ENCODE results near the gene RBAK. TPM values are rescaled to one million over a fixed set of nuclear protein-coding genes. Genes with fewer than 3 reads are reported as not detected.
"Not testable (repeated sequence)": the region's sequence is repeated elsewhere in the genome, so short reads cannot be mapped to it uniquely, and the experiment has no call there.

Gene RBAK
- total RNA-seq, 2 experiments from 2014 or later, result 11.3 to 11.7 TPM

DNA sequence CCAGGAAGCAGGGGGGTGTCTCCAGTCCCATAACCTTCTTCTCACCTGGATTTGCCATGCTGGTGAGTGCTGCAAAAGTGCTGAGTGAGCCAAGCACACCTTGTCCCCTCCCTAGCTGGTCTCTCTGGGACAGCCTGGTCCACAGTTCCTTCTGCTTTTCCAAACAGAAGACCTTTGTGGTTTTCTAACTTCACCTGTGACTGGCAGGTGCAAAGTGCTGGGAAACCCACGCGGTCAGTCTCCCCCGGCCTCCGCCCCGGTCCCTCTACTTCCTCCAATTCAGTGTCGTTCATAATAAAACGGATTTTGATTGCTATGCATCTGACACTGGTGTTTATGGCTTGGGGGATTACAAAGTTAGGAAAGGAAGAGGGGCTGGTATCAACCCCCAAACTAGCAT is 37.1 kb downstream of the RBAK start:
- no peaks in the 10 kb centered on the region for H3K9me3 Mint-ChIP-seq
- H3K4me3 Mint-ChIP-seq, result no peak overlapping the region
- peaks cover 7% of the 10 kb centered on the region for H3K4me1 Mint-ChIP-seq
- H3K36me3 Mint-ChIP-seq, result no peaks in the 10 kb centered on the region
- DNase-seq, result no peak
- H3K27me3 Mint-ChIP-seq, result peaks cover 18% of the 10 kb centered on the region
- no peak overlapping the region for H3K27ac Mint-ChIP-seq

DNA sequence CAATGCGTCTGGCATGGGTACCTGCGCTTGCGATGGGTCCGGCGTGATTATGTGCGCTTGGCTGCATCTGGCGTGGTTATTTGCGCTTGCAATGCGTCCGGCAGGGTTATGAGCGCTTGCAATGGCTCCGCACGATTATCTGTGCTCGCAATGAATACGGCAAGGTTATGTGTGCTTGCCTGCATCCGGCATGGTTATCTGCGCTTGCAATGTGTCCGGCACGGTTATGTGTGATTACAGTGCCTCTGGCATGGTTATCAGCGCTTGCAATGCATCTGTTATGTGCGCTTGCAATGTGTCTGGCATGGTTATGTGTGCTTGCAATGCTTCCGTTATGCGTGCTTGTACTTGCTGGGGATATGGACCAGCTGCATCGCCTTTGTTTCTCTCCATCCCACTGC is 37.7 kb downstream of the RBAK start:
- H3K4me3 Mint-ChIP-seq, result no peak overlapping the region
- H3K27me3 Mint-ChIP-seq, result peaks cover 14% of the 10 kb centered on the region
- H3K4me1 Mint-ChIP-seq, result peaks cover 3% of the 10 kb centered on the region
- no peak overlapping the region for H3K27ac Mint-ChIP-seq
- DNase-seq, result no peak
- H3K36me3 Mint-ChIP-seq, result no peaks in the 10 kb centered on the region
- H3K9me3 Mint-ChIP-seq, result no peaks in the 10 kb centered on the region

DNA sequence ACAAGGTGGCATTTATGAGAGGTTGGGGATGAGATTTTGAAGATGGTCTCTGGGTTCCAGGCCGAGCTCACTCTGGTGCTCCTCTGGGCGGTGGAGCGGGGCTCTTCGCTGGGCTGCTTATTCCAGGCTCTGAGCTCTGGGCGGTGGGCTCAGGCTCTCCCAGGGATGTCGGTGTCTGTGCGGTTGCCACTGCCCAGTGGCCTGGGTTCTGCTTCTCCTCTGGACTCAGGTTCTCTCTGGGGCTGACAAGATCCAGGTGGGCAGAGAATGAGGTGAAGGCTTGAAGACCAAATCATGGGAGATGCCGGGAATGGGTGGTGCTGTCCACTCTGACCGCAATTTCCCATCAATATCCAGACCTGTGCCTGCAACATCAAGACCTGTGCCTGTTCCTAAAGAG is 40.6 kb downstream of the RBAK start:
- Mint-ChIP-seq H3K9me3 (no peaks in the 10 kb centered on the region), H3K36me3 (no peaks in the 10 kb centered on the region), H3K4me1 (peaks cover 3% of the 10 kb centered on the region), H3K27me3 (peaks cover 8% of the 10 kb centered on the region), H3K27ac (no peak overlapping the region), H3K4me3 (no peak overlapping the region)
- DNase-seq, result no peak

DNA sequence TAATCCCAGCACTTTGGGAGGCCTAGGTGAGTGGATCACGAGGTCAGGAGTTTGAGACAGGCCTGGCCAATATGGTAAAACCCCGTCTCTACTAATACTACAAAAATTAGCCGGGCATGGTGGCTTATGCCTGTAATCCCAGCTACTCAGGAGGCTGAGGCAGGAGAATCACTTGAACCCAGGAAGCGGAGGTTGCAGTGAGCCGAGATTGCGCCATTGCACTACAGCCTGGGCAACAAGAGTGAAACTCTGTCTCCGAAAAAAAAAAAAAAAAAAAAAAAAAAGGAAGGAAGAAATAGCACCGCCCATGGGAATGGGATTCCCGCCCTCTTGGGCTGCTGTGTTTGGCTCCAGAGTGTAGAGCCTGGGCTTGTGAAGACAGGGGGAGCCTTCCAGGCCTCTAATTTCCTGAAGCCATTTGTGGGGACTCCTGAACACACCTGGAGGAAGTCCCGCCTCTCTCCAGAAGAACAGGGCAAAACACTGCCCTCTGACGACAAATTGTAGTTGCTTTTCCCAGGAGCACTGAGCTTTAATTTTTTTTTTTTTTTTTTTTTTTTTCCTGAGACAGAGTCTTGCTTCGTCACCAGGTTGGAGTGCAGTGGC is 42.7 kb downstream of the RBAK start:
- not testable (repeated sequence) for H3K4me3 Mint-ChIP-seq, H3K9me3 Mint-ChIP-seq, DNase-seq, H3K27me3 Mint-ChIP-seq, H3K36me3 Mint-ChIP-seq, H3K27ac Mint-ChIP-seq, H3K4me1 Mint-ChIP-seq

DNA sequence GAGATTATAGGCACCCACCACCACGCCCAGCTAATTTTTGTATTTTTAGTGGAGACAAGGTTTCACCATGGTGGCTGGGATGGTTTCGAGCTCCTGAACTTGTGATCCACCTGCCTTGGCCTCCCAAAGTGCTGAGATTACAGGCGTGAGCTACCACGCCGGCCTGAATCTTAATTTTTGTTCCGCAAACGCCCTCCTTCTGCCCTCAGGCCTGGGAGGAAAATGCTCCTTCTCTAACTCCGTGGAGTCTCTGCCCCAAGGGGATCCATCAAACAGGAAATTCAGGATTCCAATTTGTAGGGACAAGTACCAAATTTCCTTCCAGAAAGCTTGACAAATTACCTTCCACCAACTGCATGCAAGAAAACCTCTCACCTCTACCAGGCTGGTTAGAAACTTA is 43.2 kb downstream of the RBAK start:
- Mint-ChIP-seq H3K4me3 (no peak overlapping the region), H3K27ac (no peak overlapping the region), H3K4me1 (peaks cover 3% of the 10 kb centered on the region), H3K36me3 (peaks cover 3% of the 10 kb centered on the region), H3K9me3 (peaks cover 12% of the 10 kb centered on the region), H3K27me3 (peaks cover 4% of the 10 kb centered on the region)
- DNase-seq, result no peak

DNA sequence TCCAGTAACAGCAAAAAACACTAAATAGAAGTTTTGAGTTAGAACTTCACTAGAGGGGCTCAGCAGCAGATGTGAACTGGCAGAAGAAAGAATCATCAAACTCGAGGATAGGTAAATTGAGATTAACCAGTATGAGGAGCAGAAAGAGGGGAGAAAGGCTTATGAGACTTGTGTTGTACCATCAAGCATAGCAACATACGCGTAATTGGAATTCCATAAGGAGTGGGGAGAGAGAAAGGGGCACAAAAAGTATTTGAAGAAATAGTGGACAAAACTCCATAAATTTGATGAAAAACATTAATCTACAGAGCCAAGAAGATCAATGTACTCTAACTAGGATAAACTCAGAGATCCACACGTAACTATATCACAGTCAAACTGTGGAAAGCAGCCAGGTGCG is 48.3 kb downstream of the RBAK start:
- H3K27me3 Mint-ChIP-seq, result no peaks in the 10 kb centered on the region

DNA sequence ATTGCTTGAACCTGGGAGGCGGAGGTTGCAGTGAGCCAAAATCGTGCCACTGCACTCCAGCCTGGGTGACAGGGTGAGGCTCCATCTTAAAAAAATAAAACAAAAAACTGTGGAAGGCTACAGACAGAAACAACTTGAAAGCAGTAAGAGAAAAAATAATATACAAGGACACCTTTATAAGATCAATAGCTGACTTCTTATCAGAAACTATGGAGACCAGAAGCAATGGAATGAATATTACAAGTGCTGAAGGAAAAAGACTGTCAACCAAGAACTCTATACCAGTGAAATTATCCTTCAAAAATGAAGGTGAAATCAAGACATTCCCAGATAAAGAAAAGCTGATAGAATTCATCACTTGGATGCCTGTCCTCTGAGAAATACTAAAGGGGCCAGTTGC is 49.0 kb downstream of the RBAK start:
- H3K4me3 Mint-ChIP-seq, result no peak overlapping the region
- peaks cover 4% of the 10 kb centered on the region for H3K36me3 Mint-ChIP-seq
- no peak overlapping the region for H3K27ac Mint-ChIP-seq
- no peaks in the 10 kb centered on the region for H3K4me1 Mint-ChIP-seq
- peaks cover 28% of the 10 kb centered on the region for H3K9me3 Mint-ChIP-seq
- no peak for DNase-seq
- no peaks in the 10 kb centered on the region for H3K27me3 Mint-ChIP-seq

More for the DNA sequence above, 48.3 kb downstream of the RBAK start:
- DNase-seq, result no peak
- Mint-ChIP-seq H3K4me1 (no peaks in the 10 kb centered on the region), H3K4me3 (no peak overlapping the region), H3K36me3 (peaks cover 4% of the 10 kb centered on the region), H3K27ac (no peak overlapping the region), H3K9me3 (peaks cover 26% of the 10 kb centered on the region)

DNA sequence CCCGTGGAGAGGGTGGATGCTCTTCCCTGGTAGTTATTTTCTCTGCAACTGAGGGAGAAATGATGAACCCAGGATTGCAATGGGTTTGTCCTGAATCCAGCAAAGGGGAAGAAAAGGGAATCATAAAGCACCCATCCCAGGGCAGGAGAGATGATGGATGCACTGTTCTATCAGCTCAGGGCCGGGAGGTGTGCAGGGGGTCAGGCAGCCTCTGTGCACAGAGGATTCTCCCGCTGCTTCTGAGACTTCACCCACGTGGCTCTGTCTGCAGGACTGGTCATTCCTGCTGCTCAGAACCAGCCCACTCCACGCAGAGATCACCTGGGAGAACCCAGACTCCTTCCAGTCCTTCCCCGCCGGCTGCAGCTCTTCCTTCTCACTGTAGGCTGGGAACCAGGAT is 70.7 kb downstream of the RBAK start:
- Mint-ChIP-seq H3K36me3 (no peaks in the 10 kb centered on the region), H3K27me3 (peaks cover 3% of the 10 kb centered on the region), H3K9me3 (no peaks in the 10 kb centered on the region), H3K27ac (no peak overlapping the region), H3K4me3 (no peak overlapping the region), H3K4me1 (no peaks in the 10 kb centered on the region)
- no peak for DNase-seq

DNA sequence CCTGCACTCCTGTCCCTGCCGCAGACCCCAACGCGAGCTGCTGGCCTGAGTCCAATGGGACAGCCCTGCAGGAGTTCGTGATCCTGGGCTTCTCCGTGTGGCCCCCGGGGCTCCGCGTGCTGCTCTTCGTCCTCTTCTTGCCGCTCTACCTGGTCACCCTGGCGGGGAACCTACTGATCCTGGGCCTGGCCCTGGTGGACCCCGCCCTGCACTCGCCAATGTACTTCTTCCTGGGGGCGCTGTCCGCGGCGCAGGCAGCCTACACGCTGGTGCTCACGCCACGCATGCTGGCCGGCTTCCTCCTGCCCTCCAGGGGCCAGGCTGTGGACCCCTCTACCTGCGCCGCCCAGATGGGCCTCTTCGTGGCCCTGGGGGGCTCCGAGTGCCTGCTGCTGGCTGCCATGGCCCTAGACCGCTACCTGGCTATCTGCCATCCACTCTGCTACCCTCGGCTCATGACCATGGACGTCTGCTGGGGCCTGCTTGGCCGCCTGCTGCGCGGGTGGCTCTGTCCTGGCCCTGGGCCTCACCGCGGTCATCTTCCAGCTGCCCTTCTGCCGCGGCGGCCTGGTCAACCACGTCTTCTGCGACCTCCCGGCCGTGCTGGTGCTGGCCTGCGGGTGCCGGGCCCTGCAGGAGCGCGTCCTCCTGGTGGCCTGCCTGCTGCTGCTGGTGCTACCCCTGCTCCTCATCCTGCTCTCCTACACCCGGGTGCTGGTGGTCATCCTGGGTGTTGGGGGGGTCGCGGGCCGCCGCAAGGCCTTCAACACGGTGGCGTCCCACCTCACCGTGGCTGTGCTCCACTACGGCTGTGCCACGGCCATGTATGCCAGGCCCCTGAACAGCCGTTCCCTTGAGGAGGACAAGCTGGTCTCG is 71.7 kb downstream of the RBAK start:
- no peak for DNase-seq
- no peaks in the 10 kb centered on the region for H3K36me3 Mint-ChIP-seq
- no peak overlapping the region for H3K27ac Mint-ChIP-seq
- H3K4me1 Mint-ChIP-seq, result no peaks in the 10 kb centered on the region
- no peak overlapping the region for H3K4me3 Mint-ChIP-seq
- peaks cover 3% of the 10 kb centered on the region for H3K27me3 Mint-ChIP-seq
- no peaks in the 10 kb centered on the region for H3K9me3 Mint-ChIP-seq

Other genes with a start within 250 kb of the RBAK start
- under 1 TPM in 1 of 2 experiments, not detected in 1; 0.04 TPM for gene PAPOLB, start 183.8 kb upstream of the RBAK start, total RNA-seq
- under 1 TPM; 0.58 to 0.92 TPM for gene RADIL, start 162.1 kb upstream of the RBAK start, total RNA-seq
- not detected for gene MMD2, start 86.7 kb upstream of the RBAK start, total RNA-seq
- 10 to 100 TPM; 41.5 to 43.4 TPM for gene WIPI2, start 144.4 kb downstream of the RBAK start, total RNA-seq
- 1 to 10 TPM; 1.4 to 1.6 TPM for gene SLC29A4, start 237.1 kb downstream of the RBAK start, total RNA-seq